GM10266 (cell line): ENCODE data around the gene AOC2.
"Not testable (repeated sequence)": the region's sequence is repeated elsewhere in the genome, so short reads cannot be mapped to it uniquely, and the experiment has no call there.

Experiments
- DNase-seq: peaks from one replicate; pipeline ENCODE4 v3.0.0; 2012; ENCODE audit errors: extremely low spot score
- TF ChIP-seq, protein P1 (sequence below): IDR thresholded peaks from 2 replicates; pipeline ENCODE4 v1.5.1; 2012; ENCODE audit warnings: mild to moderate bottlenecking, low read depth; ENCODE audit not compliant: control insufficient read depth, insufficient read depth; ENCODE audit errors: missing control alignments

AOC2 gene

DNA sequence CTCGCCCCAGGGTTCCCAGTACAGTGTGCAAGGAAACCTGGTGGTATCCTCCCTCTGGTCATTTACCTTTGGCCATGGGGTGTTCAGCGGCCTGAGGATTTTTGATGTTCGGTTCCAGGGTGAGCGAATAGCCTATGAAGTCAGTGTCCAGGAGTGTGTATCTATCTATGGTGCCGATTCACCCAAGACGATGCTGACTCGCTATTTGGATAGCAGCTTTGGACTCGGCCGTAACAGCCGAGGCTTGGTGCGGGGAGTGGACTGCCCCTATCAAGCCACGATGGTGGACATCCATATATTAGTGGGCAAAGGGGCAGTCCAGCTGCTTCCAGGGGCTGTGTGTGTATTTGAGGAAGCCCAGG, 1.2 kb downstream of the AOC2 start:
- TF ChIP-seq, protein P1, sequence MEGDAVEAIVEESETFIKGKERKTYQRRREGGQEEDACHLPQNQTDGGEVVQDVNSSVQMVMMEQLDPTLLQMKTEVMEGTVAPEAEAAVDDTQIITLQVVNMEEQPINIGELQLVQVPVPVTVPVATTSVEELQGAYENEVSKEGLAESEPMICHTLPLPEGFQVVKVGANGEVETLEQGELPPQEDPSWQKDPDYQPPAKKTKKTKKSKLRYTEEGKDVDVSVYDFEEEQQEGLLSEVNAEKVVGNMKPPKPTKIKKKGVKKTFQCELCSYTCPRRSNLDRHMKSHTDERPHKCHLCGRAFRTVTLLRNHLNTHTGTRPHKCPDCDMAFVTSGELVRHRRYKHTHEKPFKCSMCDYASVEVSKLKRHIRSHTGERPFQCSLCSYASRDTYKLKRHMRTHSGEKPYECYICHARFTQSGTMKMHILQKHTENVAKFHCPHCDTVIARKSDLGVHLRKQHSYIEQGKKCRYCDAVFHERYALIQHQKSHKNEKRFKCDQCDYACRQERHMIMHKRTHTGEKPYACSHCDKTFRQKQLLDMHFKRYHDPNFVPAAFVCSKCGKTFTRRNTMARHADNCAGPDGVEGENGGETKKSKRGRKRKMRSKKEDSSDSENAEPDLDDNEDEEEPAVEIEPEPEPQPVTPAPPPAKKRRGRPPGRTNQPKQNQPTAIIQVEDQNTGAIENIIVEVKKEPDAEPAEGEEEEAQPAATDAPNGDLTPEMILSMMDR, result no peak
- no peak for DNase-seq

- TF ChIP-seq, protein P1, result no peak
- no peak for DNase-seq
These were observed 1.7 kb downstream of the AOC2 start for GRCh38 chr17:42845918-42846593.

DNA sequence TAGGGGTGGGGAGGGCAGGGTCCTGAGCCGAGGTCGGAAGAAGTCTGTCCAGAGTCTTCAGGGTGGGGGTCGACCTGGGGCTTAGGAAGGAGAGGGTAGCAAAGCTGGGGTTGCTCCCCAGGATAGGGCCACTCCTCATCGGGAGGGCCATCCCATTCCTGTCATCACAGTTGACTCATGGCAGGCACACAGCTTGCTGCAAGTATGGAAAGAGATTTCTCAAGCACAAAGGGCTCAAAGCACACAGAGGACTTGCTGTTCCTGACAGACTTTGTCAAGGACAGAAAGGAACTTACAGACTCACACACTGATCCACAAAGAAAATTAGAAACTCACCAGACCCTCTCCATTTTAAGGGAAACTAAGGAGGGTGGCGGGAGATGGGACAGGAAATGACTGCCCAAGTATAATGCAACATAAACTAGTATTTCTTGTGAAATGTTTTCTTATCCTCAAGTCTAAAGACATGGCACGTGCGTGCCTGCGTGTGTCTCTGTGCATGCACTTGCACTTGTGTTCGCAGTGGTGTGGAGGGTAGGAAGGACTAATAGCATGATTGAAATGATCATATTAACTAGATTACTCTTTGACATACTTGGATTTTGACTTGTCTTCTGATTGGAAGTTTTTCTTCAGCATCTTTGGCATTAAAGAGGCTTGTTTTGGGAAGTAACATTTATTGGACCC, 2.4 kb downstream of the AOC2 start:
- TF ChIP-seq, protein P1, result no peak
- no peak for DNase-seq

DNA sequence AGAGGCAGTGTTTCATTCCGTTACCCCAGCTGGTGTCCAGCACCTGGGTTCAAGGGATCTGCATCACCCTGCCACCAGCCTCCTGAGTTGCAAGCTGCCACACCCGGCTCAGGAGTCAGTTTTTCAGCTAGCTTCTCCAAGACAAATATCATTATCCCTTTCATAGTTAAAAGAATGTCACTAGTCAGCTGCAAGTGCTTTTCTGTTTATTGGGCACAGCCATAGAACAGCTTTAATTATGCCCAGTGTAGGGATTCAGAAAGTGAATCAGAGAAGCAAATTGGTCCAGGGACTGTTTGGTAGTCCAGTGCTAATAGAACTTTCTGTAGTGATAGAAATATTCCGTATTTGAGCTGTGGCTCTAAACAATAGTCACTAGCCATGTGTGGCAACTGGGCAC, 3.7 kb downstream of the AOC2 start:
- no peak for DNase-seq
- TF ChIP-seq, protein P1, result no peak

DNA sequence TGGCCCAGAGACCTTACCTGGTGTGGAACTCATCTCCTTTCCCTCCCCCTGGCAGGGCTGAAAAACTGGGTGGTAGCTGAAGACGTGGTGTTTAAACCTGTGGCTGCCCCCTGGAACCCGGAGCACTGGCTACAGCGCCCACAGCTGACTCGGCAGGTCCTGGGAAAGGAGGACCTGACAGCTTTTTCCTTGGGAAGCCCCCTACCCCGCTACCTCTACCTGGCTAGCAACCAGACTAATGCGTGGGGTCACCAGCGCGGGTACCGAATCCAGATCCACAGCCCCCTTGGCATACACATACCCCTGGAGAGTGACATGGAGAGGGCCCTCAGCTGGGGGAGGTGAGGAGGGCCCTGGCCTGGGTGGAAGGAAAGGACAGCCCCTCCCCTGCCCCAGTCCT, 4.7 kb downstream of the AOC2 start:
- TF ChIP-seq, protein P1, result no peak
- no peak for DNase-seq

- DNase-seq, result no peak
- TF ChIP-seq, protein P1, result no peak
These were observed 5.2 kb downstream of the AOC2 start for GRCh38 chr17:42849451-42850181.

- no peak for DNase-seq
- TF ChIP-seq, protein P1, result no peak
These were observed 6.6 kb downstream of the AOC2 start, which contains the start of gene AOC3 for GRCh38 chr17:42850954-42851353. TSS of gene AOC3 (plus strand) at chr17:42851199. CDS start at chr17:42851344, 145 bp downstream.

DNA sequence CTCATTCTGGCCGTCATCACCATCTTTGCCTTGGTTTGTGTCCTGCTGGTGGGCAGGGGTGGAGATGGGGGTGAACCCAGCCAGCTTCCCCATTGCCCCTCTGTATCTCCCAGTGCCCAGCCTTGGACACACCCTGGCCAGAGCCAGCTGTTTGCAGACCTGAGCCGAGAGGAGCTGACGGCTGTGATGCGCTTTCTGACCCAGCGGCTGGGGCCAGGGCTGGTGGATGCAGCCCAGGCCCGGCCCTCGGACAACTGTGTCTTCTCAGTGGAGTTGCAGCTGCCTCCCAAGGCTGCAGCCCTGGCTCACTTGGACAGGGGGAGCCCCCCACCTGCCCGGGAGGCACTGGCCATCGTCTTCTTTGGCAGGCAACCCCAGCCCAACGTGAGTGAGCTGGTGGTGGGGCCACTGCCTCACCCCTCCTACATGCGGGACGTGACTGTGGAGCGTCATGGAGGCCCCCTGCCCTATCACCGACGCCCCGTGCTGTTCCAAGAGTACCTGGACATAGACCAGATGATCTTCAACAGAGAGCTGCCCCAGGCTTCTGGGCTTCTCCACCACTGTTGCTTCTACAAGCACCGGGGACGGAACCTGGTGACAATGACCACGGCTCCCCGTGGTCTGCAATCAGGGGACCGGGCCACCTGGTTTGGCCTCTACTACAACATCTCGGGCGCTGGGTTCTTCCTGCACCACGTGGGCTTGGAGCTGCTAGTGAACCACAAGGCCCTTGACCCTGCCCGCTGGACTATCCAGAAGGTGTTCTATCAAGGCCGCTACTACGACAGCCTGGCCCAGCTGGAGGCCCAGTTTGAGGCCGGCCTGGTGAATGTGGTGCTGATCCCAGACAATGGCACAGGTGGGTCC, 7.2 kb downstream of the AOC2 start:
- not testable (repeated sequence) for DNase-seq
